DMS79 treated with DMSO at 0.1 percent for 48 hours (cell line): Measurements from ENCODE around the gene RASA3.
"Not testable (repeated sequence)": the region's sequence is repeated elsewhere in the genome, so short reads cannot be mapped to it uniquely, and the experiment has no call there.

ENCODE experiments used
- DNase-seq: peaks from one replicate; lab custom pipeline; 2025; lab: John Stamatoyannopoulos, UW

Gene RASA3

DNA sequence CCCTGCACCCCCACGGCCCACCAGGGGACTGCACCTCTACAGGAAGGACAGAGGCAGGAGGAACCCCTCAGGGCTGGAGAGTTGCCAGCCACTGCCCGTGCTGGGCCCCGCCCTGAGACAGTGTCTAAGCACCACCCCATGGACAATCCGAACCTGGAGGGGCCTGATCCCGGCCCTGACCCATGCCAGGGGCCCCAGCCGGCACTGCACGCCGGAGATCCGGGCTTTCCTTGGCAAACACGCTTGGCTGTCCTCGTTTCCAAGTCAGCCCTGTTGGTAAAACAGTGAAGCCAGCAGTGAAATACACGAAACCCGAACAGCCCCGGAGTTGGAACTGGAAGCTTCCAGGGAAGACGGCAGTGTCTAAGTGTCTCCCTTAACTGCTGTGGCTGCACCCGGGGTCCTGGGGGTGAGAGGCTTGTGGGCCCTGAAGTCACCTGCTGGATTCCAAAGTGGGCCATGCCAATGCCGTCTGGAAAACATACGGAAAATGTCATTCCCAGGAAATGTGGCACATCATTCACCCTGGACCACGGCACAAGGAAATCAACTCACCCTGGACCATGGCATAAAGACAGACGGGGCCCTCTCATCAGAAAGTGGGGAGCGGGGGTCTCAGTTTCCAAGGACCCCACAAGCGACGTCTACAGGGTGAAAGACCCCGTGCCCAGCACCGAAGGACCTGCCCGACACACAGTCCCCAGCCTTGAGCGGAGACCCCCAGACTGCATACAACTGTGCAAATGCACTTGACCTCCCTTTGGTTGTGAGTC, 30.9 kb downstream of the RASA3 start:
- DNase-seq: no peak

DNA sequence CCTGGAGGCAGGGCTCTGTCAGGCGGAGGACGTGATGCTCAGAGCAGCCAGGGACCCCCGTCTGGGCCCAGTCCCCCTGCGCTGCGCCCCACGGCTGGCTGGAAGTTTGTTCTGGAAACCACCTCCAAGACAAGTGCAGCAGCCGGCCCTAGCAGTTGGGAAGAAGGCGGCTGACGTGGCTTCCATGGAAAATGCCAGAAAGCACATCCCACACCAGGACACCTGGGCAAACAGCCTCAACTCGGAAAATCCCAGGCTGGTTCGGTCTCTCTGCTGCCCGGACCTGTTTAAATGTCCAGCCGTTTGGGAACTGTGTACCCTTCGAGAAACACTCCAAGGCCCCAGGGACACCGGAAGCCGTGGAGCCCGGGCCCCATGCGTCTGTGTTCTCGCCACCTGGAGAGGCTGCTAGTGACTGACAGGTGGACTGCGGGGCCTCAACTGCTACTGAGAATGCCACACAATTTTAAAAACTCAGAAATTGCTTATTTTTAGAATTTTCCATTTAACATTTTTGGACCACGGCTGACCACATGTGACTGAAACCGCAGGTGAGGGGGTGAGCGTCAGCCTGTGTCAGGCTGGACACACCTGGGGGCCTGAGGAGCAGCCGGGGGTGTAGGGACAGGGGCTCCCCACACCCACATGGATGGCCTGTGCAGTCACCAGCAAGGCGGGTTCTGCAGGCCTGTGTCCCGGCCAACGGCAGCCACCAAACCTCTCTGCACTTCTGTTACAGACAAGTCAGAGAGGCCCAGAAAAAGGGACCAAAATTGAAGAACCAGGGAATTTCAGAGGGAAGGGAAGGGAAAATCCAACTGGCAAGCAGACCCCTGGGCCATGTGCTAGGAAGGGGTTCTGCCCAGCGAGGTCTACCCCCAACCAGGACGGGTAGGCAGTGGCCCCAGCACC, 31.7 kb downstream of the RASA3 start:
- DNase-seq: no peak

- DNase-seq: no peak
Observed at GRCh38 chr13:114099918-114100445, 32.4 kb downstream of the RASA3 start.

- peak; percentile 23 for DNase-seq
Observed at GRCh38 chr13:114099191-114099590, 33.2 kb downstream of the RASA3 start.

DNA sequence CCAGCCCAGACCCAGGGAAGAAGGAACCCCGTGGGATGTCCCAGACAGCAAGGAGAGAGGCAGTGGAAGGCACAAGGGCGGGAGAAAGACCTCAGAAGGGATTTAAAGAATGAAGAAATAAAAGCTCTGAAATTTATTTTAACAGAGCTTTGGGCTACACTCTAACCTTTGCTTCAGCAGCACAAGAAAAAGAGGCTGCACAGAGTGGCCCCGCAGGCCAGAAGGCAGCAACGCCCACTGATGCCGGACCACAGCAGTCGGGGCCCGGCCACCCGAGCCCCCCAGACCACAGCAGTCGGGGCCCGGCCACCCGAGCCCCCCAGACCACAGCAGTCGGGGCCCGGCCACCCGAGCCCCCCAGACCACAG, 33.8 kb downstream of the RASA3 start:
- DNase-seq: not testable (repeated sequence)

DNA sequence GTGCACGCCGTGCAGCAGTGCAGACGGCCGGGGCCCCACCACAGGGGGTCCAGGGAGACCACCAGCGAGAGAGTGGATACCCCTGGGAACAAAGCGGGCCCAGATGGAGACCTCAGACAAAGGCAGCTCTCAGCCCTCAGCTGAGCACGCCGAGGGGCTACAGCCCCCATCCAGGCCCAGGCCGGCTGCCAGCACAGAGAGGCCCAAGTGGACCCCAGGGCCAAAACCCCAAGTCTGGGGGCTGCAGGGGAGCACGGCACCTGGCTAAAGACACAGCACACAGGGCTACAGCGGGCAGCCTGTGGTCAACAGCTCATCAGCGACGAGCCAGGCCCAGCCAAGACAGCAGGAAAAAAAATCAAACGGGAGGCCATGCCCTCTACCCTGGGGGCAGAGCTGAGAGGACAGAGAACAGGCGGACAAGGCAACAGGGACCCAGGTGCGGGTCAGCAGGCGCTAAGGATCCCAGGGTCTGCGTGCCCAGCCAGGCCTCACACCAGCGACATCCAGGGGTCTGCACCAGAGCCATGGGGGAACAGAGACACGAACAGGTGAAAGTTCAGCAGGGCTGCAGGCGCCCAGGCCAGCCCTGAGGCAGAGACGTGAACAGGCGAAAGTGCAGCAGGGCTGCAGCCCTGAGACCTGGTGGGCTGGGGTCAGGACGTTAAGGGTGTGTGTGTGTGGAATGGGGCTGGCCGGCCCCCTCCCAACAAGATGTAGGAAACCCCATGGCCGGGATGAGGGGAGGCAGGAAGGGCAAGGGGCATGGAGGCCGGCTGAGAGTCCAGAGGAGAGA, 34.3 kb downstream of the RASA3 start:
- no peak for DNase-seq

- peak; percentile 99 for DNase-seq
Observed at GRCh38 chr13:114097212-114097892, 35.1 kb downstream of the RASA3 start.

GRCh38 chr13:114096811-114097211, 35.6 kb downstream of the RASA3 start:
- DNase-seq: no peak

DNA sequence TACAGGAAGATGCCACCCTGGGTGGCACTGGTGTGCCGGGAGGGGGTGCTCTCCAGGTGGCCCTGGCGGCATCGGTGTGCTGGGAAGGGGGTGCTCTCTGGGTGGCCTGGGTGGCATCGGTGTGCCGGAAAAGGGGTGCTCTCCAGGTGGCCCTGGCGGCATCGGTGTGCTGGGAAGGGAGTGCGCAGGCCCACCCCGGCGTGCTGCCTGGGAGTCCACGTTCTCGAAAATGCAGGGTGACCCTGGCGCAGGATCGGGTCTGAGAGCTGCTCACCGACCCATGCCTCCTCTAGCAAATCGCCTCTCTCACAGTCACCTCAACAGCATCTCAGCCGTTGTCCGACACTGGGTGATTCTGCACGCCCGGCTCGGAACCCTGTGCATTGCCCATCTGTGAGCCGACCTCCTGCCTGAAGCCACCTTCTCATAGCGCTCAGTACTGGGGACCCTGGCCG, 36.4 kb downstream of the RASA3 start:
- DNase-seq: no peak

DNA sequence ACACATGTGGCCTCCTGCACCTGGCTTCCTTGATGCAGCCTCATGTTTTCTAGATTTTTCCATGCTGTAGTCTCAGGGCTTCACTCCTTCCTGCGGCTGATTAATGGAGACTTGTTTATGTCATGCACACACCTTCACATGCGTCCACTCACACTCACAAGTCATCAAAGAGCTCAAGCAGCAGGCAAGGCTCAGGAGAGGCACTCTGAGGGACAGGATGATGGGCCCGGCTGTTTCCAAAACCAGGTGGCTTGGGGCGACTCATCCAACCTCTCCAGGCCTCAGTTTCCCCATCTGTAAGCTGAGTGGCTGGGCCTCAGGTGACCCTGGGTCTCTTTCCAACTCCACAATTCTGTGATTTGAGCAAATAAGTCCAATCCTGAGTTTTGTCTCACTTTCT, 36.9 kb downstream of the RASA3 start:
- DNase-seq: no peak

DNA sequence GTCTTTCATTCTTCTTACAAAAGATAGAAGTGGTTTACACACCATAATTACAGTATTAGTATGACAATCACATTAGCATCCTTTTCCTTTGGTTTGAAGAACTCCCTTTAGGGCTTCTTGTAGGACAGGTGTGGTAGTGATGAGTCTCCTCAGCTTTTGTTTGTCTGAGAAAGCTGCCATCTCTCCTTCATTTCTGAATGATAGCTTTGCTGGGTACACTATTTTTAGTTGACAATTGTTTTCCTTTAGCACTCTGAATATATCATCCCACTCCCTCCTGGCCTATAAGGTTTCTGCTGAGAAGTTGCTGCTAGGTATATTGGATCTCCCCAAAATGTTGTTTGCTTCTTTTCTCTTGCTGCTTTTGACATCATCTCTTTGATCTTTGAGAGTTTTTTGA, 39.3 kb downstream of the RASA3 start:
- DNase-seq: no peak

GRCh38 chr13:114092468-114092867, 40.0 kb downstream of the RASA3 start:
- no peak for DNase-seq

DNA sequence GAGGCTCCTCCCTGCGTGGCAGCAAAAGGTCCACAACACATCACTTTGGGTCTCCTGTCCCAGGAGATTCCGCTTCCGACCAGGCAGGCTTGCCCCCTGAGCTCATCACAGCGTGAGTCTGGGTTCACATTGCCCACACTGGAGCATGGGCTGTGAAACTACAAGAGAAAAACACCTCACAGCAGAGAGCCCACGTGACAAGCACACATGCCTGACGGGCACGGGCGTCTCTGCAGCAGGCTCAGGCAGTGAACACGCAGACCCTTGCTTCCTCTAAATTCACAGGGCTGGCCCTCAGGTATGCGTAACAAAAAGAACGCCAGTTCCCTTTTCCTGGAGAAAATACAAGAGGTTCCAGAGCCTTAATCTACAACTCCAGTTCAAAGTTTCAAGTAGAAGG, 41.9 kb downstream of the RASA3 start:
- no peak for DNase-seq

GRCh38 chr13:114089751-114090400, 42.5 kb downstream of the RASA3 start:
- no peak for DNase-seq

GRCh38 chr13:114089341-114089740, 43.1 kb downstream of the RASA3 start:
- DNase-seq: no peak

- DNase-seq: no peak
Observed at GRCh38 chr13:114088863-114089262, 43.6 kb downstream of the RASA3 start.

DNA sequence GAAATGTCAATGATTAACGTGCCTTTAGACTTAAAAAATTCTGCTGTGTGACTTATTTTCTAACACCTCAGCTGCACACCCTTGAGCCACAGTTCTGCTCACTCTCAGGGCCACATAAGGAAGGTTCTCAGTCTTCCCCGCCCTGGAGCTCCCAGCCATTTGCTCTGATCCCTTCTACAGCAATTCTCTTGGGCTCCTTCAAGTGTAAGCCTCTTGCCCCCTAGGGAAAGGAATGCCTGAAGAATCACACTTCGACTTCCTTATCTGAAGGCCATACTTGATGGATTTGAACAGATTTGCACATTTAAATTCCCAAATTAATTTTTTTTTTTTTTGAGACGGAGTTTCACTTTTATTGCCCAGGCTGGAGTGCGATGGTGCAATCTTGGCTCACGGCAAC, 44.2 kb downstream of the RASA3 start:
- no peak for DNase-seq

DNA sequence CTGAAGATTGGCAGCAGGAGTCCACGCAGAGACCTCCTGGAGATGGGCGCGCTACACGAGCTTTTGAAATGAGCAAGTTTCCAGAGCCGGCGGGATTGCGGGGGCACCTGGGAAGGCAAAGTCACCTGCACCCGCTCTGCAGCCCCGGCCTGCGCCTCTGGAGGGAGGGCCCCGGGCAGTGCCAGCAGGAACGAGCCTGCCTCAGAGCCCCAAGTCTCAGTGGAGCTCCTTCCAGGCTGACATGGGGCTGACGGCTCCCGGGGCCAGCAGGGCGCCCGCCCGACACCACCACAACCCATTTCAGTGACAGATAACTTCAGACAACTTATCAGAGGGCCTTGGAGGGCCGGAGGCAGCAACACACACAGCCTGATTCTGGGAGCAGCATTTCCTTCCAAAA, 45.0 kb downstream of the RASA3 start:
- no peak for DNase-seq

DNA sequence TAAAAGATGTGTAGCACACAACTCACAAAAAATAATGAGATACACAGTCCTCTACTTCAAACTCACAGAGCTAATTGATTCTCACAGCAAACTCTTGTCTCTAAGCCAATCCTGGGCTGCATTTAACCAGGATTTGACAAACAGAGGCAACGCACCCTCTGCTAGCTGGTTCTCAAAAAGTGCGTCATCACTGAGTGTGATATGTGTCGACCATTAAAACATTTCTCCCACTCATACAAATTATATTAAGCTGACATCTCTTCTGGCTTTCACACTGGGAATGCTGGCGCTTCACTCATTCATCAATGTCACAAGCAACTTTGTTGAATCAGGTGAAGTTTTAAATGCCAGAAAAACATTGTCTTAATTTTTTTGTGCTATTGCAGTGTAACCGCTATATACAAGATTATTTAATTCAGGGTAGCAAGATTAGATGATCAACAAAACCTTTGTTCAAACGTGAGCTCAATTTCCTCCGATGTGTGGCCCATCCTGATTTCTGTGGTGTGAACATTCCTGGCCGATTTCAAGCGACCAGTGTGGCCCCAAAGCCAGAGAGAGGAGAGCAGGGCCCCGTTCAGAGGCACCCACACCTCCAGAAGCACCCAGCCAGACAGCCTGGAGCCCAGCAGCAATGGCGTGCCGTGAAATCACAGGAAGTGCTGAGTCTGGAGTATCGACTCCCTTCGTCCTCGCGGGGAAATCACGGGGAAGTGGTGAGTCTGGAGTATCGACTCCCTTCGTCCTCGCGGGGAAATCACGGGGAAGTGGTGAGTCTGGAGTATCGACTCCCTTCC, 49.4 kb downstream of the RASA3 start:
- no peak for DNase-seq
